Measurements from ENCODE around the gene GOLGA1.
A peak's percentile ranks its signal among the peaks of the same experiment; 100 is the strongest.
"Not testable (repeated sequence)": the region's sequence is repeated elsewhere in the genome, so short reads cannot be mapped to it uniquely, and the experiment has no call there.

GOLGA1 gene

GRCh38 chr9:124940894-124941678, at the start of gene GOLGA1:
Gene GOLGA1 (minus strand): TSS chr9:124941083. CDS start chr9:124938711, 2,372 bp downstream.
- DNase-seq (ENCODE audit: low spot score), result peak; percentile 95

GRCh38 chr9:124983698-124984097, 42.8 kb upstream of the GOLGA1 start:
- DNase-seq (ENCODE audit: low spot score), result no peak

- no peak for DNase-seq (ENCODE audit: low spot score)
These were observed 39.5 kb upstream of the GOLGA1 start for GRCh38 chr9:124980431-124980830.

- DNase-seq (ENCODE audit: low spot score), result peak; percentile 8
These were observed 34.2 kb upstream of the GOLGA1 start for GRCh38 chr9:124975131-124975530.

DNA sequence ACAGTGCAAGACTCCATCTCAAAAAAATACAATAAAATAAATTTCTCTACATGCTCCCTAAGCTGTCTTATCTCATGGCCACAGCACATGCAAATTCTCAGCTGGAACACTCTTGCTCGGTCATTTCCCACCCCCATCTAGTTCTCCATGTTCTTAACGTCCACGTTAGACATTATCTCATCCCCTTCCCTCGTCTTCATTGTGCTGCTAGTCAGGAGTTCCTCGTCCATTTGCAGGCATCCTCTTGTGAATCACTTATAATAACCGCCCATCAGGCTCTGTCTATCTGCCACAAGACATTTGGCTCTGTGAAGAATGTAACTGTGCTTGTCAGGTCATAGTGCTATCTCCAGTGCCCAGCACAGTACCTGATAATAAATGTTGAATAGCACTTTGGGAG, 32.9 kb upstream of the GOLGA1 start:
- no peak for DNase-seq (ENCODE audit: low spot score)

- DNase-seq (ENCODE audit: low spot score), result no peak
These were observed 31.4 kb upstream of the GOLGA1 start for GRCh38 chr9:124972241-124972770.

- no peak for DNase-seq (ENCODE audit: low spot score)
These were observed 28.5 kb upstream of the GOLGA1 start for GRCh38 chr9:124969401-124969800.

DNA sequence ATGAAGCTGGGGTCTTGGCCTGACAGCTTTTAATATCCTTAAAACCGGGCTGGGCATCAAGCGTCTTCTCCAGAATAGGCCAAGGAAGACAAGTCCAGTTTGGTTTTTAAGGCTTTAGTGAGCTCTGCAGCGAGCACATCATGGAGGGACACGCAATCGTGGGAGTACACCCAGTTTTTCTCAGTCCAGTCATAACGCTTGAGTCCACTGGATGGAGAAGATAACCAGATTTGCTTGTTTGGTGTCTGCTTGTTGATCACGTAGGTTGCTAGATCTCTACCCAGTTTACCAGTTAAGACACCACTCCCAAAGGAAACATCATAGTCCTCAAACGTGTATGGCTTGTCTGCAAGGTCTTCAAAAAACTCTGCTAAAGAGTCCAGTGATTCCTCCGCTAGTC, 27.4 kb upstream of the GOLGA1 start:
- no peak for DNase-seq (ENCODE audit: low spot score)

DNA sequence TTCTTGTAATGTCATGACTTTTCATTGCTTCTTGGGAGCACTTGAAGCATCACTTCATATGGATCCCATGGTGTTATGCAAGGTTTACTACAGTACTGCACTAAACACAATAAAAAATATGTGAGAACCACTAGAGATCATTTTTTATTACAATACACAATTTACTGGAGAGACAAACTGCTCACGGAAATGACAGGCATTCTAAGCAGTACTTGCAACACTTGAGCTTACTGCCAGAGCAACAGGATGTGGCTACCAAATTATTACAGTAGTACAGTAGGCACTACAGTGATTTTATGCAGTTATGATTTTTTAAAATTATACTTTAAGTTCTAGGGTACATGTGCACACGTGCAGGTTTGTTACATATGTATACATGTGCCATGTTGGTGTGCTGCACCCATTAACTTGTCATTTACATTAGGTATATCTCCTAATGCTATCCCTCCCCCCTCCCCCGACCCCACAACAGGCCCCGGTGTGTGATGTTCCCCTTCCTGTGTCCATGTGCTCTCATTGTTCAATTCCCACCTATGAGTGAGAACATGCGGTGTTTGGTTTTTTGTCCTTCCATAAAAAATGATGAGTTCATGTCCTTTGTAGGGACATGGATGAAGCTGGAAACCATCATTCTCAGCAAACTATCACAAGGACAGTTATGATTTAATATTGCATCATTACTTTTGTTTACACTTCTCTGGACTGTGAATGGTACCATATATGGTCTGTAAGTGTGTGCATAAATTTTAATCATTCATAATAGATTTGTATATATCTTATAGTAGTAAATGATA, 25.1 kb upstream of the GOLGA1 start:
- DNase-seq (ENCODE audit: low spot score), result not testable (repeated sequence)

DNA sequence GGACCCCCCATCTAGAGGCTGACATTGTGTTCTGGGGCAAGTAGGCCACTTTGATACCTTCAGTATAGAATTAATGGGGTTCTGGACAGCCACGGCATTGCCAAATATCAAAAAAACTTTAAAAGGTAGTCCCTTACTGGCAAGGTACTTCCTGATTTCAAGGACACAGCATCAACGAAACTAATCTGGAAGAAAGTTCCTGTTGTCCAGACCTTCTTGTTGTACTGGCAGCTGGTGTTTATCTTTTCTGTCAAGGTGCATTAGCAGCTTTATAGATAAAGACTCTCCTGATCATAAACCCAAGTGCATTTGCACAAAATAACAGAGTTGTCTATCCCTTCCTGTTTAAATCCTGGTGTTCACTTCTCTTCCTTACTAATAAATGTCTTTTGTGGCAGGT, 23.7 kb upstream of the GOLGA1 start:
- no peak for DNase-seq (ENCODE audit: low spot score)

GRCh38 chr9:124964056-124964455, 23.2 kb upstream of the GOLGA1 start:
- no peak for DNase-seq (ENCODE audit: low spot score)

DNA sequence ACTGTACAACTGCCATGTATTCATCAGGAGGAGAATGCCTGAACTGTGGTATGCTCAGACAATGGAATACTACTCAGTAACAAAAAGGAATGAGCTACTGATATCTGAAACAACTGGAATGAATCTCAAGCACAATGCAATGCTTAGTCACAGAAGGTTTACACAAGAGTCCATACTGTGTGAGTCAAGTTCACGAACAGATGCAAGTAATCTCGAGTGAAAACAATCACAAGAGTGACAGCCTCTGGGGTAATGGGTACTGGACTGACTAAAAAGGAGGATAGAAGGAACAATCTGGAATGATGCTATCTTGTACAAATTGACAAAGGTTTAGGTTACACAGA, 19.5 kb upstream of the GOLGA1 start:
- no peak for DNase-seq (ENCODE audit: low spot score)

DNA sequence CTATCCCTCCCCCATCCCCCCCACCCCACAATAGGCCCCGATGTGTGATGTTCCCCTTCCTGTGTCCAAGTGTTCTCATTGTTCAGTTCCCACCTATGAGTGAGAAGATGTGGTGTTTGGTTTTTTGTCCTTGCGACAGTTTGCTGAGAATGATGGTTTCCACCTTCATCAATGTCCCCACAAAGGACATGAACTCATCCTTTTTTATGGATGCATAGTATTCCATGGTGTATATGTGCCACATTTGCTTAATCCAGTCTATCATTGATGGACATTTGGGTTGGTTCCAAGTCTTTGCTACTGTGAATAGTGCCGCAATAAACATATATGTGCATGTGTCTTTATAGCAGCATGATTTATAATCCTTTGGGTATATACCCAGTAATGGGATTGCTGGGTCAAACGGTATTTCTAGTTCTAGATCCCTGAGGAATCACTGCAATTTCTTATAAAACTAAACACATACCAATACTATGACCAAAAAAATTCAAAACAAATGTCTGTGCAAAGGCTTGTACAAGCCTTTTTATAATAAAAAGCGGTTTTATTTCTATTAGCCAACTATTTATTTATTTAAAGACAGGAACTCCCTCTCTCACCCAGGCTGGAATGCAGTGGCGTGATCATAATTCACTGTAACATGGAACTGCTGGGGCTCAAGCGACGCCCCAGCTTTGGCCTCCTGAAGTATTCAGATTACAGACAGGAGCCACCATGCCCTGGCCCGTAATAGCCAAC, 19.0 kb upstream of the GOLGA1 start:
- not testable (repeated sequence) for DNase-seq (ENCODE audit: low spot score)

DNA sequence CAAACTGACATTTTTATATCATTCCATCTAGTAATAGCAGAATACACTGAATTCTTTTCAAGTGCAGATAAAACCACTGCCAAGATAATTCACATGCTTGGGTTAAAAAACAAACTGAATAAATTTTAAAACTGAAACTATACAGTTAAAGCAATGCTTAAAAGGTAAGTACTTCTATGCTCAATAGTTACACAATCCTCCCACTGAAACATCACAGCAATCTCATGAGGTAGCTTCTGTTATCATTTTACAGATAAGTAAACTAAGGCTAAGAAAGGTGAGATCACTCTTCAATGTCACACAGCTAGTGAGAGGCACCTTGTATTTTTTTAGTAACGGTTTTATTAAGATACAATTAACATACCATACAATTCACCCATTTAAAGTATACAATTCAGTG, 13.4 kb upstream of the GOLGA1 start:
- DNase-seq (ENCODE audit: low spot score), result no peak

DNA sequence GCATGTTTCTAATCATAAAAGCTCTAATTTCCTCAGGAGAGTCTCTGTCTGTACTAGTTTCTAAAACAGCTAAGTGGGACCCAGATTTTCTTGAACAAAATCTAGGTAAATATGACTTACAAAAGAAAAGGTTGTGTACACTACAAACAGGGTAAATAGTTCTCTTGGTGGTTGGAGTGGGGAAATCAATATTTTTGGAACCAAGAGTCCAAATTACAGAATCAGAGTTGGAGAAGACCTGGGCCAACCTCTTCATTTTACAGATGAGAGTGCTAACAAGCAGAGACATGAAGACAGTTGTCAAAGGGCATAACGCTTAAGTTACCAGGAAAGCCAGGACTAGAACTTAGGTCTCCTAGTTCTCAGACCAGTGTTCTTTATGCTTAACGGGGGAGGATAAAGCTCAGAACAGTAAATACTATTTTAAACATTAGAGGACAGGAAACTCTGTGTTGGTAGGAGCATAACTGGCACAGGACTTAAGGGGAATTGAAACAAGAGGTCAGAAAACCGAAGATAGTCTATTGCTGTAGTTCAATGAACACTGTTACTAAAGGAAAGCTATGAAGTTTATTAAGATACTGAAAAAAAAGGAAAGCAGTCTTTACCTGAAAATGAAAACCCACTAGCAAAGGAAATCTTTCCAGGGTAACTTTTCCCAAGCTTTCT, 9.3 kb upstream of the GOLGA1 start:
- DNase-seq (ENCODE audit: low spot score), result no peak

GRCh38 chr9:124949387-124949786, 8.5 kb upstream of the GOLGA1 start:
- DNase-seq (ENCODE audit: low spot score), result no peak

DNA sequence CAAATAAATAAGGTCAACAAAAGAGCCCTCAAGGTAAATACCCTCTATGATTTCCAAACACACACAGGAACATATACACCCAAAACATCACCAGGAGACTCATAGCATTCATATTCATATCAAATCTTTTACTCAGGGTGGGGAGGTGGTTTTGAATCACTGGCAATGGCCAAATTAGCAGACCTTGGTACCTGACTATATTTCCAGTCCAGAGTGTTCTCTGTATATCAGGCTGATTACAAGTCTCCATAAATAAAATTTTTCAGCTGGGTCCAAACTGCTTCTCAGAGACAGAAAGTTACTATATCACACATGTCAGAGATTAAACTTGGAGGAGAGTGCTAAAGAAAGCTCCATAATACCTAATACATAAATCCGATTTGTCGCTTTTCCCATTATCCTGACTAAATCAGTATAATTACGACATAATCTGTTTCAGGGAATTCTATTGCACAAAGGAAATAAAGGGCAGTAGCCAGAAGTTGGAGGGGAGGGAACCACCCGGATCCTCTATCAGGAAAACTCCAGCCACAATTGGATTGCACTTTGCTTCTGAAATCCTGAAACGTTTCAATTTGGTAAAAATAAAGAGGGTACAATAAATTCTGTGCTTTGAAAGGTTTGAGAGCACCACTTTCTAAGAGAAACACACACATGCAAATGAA, 7.0 kb upstream of the GOLGA1 start:
- DNase-seq (ENCODE audit: low spot score), result no peak

GRCh38 chr9:124946167-124946566, 5.3 kb upstream of the GOLGA1 start:
- DNase-seq (ENCODE audit: low spot score), result no peak

- DNase-seq (ENCODE audit: low spot score), result peak; percentile 49
These were observed 1.0 kb upstream of the GOLGA1 start for GRCh38 chr9:124941679-124942561.

DNA sequence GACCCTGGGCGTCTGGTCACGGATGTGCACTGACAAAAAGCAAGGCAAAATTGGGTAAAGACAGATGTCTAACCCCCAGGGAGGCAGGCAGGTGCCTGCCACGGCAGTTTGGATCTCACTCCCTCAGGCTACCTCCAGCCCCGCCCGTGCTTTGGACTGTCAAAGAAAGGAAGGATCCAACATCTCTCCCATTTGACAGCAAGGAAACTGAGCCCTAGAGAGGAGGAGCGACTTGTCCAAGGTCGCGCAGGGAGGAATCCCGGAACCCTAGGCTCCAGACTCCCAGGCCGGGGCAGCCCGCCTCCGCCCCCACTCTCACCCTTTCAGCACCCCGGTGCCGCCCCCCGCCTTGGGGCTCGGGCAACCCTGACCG, 376 bp downstream of the GOLGA1 start:
- DNase-seq (ENCODE audit: low spot score), result no peak

All from kidney capillary endothelial cell (primary cell).